K562 (cell line): ENCODE results near the gene OSBPL3. TPM values are rescaled to one million over a fixed set of nuclear protein-coding genes. Genes with fewer than 3 reads are reported as not detected.

ENCODE experiments used
- ARID3A ChIP-seq: IDR thresholded peaks from 2 replicates; pipeline ENCODE4 v1.6.1; 2012; ENCODE audit warnings: low read depth, low read length, improper control_type of control experiment, borderline replicate concordance
- CBFA2T3 ChIP-seq: fragments of 450-650 bp; IDR thresholded peaks from 2 replicates; pipeline ENCODE4 v1.6.1; 2017
- CCAR2 ChIP-seq: fragments of 200-400 bp; formaldehyde crosslinking; IDR thresholded peaks from 2 replicates; pipeline ENCODE4 v1.6.1; 2017; ENCODE audit warnings: mild to moderate bottlenecking, low read depth, low read length
- CXXC5 ChIP-seq: fragments of 250-450 bp; sonication (Bioruptor Pico); IDR thresholded peaks from 2 replicates; pipeline ENCODE4 v1.8.0; 2022; ENCODE audit warnings: inconsistent platforms, mild to moderate bottlenecking, moderate library complexity
- EP300 ChIP-seq: IDR thresholded peaks from 2 replicates; pipeline ENCODE4 v1.6.1; 2012; ENCODE audit warnings: low read length, improper control_type of control experiment
- ERF ChIP-seq: fragments of 450-650 bp; formaldehyde crosslinking; IDR thresholded peaks from 2 replicates; pipeline ENCODE4 v1.4.0; 2020; ENCODE audit warnings: mild to moderate bottlenecking, mixed read lengths
- GATA2 ChIP-seq: sonication (generic); formaldehyde crosslinking; IDR thresholded peaks from 2 replicates; pipeline ENCODE4 v1.4.0; 2020; ENCODE audit warnings: mild to moderate bottlenecking, missing genetic modification reagents
- HNRNPH1 ChIP-seq: fragments of 200-400 bp; formaldehyde crosslinking; optimal IDR thresholded peaks from 2 replicates; pipeline ENCODE3; 2017; ENCODE audit warnings: low read depth, mild to moderate bottlenecking, low read length, moderate library complexity
- ILK ChIP-seq: fragments of 450-650 bp; IDR thresholded peaks from 2 replicates; pipeline ENCODE4 v1.6.1; 2016; ENCODE audit warnings: missing genetic modification characterization, low read depth, mild to moderate bottlenecking, missing compliant biosample characterization, moderate library complexity, borderline replicate concordance
- MAFG ChIP-seq: fragments of 450-650 bp; conservative IDR thresholded peaks from 2 replicates; pipeline ENCODE4 v1.6.1; 2016; ENCODE audit warnings: missing genetic modification characterization, missing compliant biosample characterization
- MBD2 ChIP-seq: sonication (generic); IDR thresholded peaks from 2 replicates; pipeline ENCODE4 v1.6.1; 2016; ENCODE audit warnings: low read depth, borderline replicate concordance
- MED1 ChIP-seq: sonication (generic); formaldehyde crosslinking; IDR thresholded peaks from 2 replicates; pipeline ENCODE4 v1.8.1; 2023; ENCODE audit warnings: missing genetic modification reagents, borderline replicate concordance
- MEF2A ChIP-seq: IDR thresholded peaks from 2 replicates; pipeline ENCODE4 v1.6.1; 2011; ENCODE audit warnings: low read depth, mild to moderate bottlenecking, low read length, moderate library complexity; ENCODE audit not compliant: control insufficient read depth
- NBN ChIP-seq: fragments of 450-650 bp; IDR thresholded peaks from 2 replicates; pipeline ENCODE4 v1.6.1; 2016; ENCODE audit warnings: low read depth, mild to moderate bottlenecking
- NR2C2 ChIP-seq, 2 experiments: fragments of 200-800 bp in 1 of 2; sonication (Bioruptor generic) in 1 of 2; sonication (generic) in 1 of 2; formaldehyde crosslinking in 1 of 2; IDR thresholded peaks; 2 replicates each; pipeline versions ENCODE4 v1.6.1 to v1.8.0; 2016 to 2022; ENCODE audit warnings: mild to moderate bottlenecking in 1 of 2, missing compliant biosample characterization in 1 of 2, missing genetic modification characterization in 1 of 2, missing genetic modification reagents in 1 of 2
- RAD51 ChIP-seq: fragments of 450-650 bp; IDR thresholded peaks from 2 replicates; pipeline ENCODE4 v1.7.1; 2016; ENCODE audit warnings: low read depth, mild to moderate bottlenecking, borderline replicate concordance
- RFX7 ChIP-seq: fragments of 250-450 bp; sonication (Bioruptor Pico); IDR thresholded peaks from 2 replicates; pipeline ENCODE4 v1.5.1; 2021; ENCODE audit warnings: mild to moderate bottlenecking
- SAFB ChIP-seq: fragments of 200-400 bp; formaldehyde crosslinking; IDR thresholded peaks from 2 replicates; pipeline ENCODE4 v1.6.1; 2017; ENCODE audit warnings: low read depth, low read length, borderline replicate concordance
- SMARCA5 ChIP-seq: fragments of 450-650 bp; IDR thresholded peaks from 2 replicates; pipeline ENCODE4 v1.6.1; 2016
- SNAPC5 ChIP-seq: fragments of 250-450 bp; sonication (Bioruptor Pico); IDR thresholded peaks from 2 replicates; pipeline ENCODE4 v1.8.0; 2021; ENCODE audit warnings: moderate library complexity, mild to moderate bottlenecking, inconsistent platforms
- SP1 ChIP-seq: sonication (generic); formaldehyde crosslinking; IDR thresholded peaks from 2 replicates; pipeline ENCODE4 v1.8.1; 2022; ENCODE audit warnings: mild to moderate bottlenecking, missing genetic modification reagents
- TAF9B ChIP-seq: fragments of 450-650 bp; IDR thresholded peaks from 2 replicates; pipeline ENCODE4 v1.6.1; 2018; ENCODE audit warnings: mild to moderate bottlenecking; ENCODE audit not compliant: partially characterized antibody
- VEZF1 ChIP-seq: fragments of 200-800 bp; sonication (Bioruptor generic); IDR thresholded peaks from 2 replicates; pipeline ENCODE4 v1.6.1; 2017; ENCODE audit warnings: missing genetic modification characterization, missing compliant biosample characterization
- ZBTB5 ChIP-seq: fragments of 450-650 bp; IDR thresholded peaks from 2 replicates; pipeline ENCODE4 v1.6.1; 2017; ENCODE audit warnings: antibody characterized with exemption
- ZBTB8A ChIP-seq: fragments of 450-650 bp; IDR thresholded peaks from 2 replicates; pipeline ENCODE4 v1.6.1; 2018; ENCODE audit warnings: mild to moderate bottlenecking, moderate library complexity; ENCODE audit not compliant: partially characterized antibody
- ZNF57 ChIP-seq: fragments of 450-650 bp; formaldehyde crosslinking; IDR thresholded peaks from 2 replicates; pipeline ENCODE4 v1.4.0; 2020; ENCODE audit warnings: mild to moderate bottlenecking, moderate library complexity
- polyA plus RNA-seq, 8 experiments: library from polyadenylated mRNA; depleted of rRNA in 4 of 8; stranded (reverse) in 5 of 8; unstranded in 3 of 8; fragments of >200 nt; fragmentation: Nextera tagmentation in 2 of 8; fragmentation: Illumina TruSeq in 1 of 8; extraction: Ambion mirVana in 2 of 8; extraction: Trizol in 1 of 8; gene quantifications; 2 replicates each; pipeline versions ENCODE4 v1.2.1 to v1.2.3, GENCODE V29; 2011 to 2014; ENCODE audit warnings: inconsistent platforms in 1 of 8, missing spikeins in 1 of 8
- total RNA-seq, 7 experiments: library from RNA; depleted of rRNA in 6 of 7; stranded (reverse); fragments of >200 nt in 6 of 7; fragmentation: Illumina TruSeq in 2 of 7; extraction: Trizol in 2 of 7; gene quantifications; 2 replicates each; pipeline versions ENCODE4 v1.2.1 to v1.2.3, GENCODE V29; 2011 to 2021; ENCODE audit warnings: low replicate concordance in 1 of 7

OSBPL3 gene
- total and polyA plus RNA-seq, 9 of the 15 experiments (the other 6 are each of a cell fraction or from before 2014, with no cell fraction given): 4.8 to 37.2 (median 26.5) TPM

GRCh38 chr7:24911213-24911603, 68.8 kb downstream of the OSBPL3 start (continued):
- peak; percentile 35; the same call in 1 of the 2 replicates for TF ChIP-seq VEZF1 (CRISPR knock-in tag)
- TF ChIP-seq ILK: no peak
- peak; percentile 64; the same call in 1 of the 2 replicates for TF ChIP-seq ARID3A
- TF ChIP-seq ZBTB8A: no peak
- TF ChIP-seq ERF: no peak
- no peak for TF ChIP-seq SNAPC5 (CRISPR knock-in tag)
- no peak for TF ChIP-seq SAFB
- no peak for TF ChIP-seq RAD51
- no peak for TF ChIP-seq RFX7 (CRISPR knock-in tag)
- peak; percentile 60; the same call in 1 of the 2 replicates for TF ChIP-seq MEF2A
- TF ChIP-seq ZNF57: no peak
- peak; percentile 3; the same call in 1 of the 2 replicates for TF ChIP-seq MBD2
- peak; percentile 89 for TF ChIP-seq EP300
- no peak for TF ChIP-seq CXXC5 (CRISPR knock-in tag)
- TF ChIP-seq NBN: no peak
- 0 out of 2 replicates have a peak, but pooled peaks have one; percentile 41 for TF ChIP-seq MAFG (tag)
- TF ChIP-seq NR2C2 (CRISPR knock-in tag; IDR thresholded peaks at IDR 0.05): no peak
- peak; percentile 23; the same call in 1 of the 2 replicates for TF ChIP-seq NR2C2 (tag; IDR thresholded peaks at IDR 0.05)
- no peak for TF ChIP-seq SMARCA5
- TF ChIP-seq MED1 (CRISPR knock-in tag): no peak
- TF ChIP-seq GATA2 (CRISPR knock-in tag): no peak
- TF ChIP-seq SP1 (CRISPR knock-in tag): no peak
- TF ChIP-seq CCAR2: no peak
- TF ChIP-seq HNRNPH1: no peak
- TF ChIP-seq TAF9B: no peak
- TF ChIP-seq CBFA2T3: peak; percentile 59
- TF ChIP-seq ZBTB5: no peak
